NCI-H2196 treated with DMSO at 0.1 percent for 48 hours (cell line): ENCODE measurements around the gene EGFLAM.

Experiments
- DNase-seq: peaks from one replicate; lab custom pipeline; 2025; ENCODE audit not compliant: unreplicated experiment; lab: John Stamatoyannopoulos, UW

Gene EGFLAM

GRCh38 chr5:38467353-38468040, 209.1 kb downstream of the EGFLAM start:
- no peak for DNase-seq

- DNase-seq: no peak
Measured at GRCh38 chr5:38468202-38468673, 209.9 kb downstream of the EGFLAM start.

- DNase-seq: no peak
Measured at GRCh38 chr5:38468978-38469706, 210.8 kb downstream of the EGFLAM start.

GRCh38 chr5:38469707-38470267, 211.4 kb downstream of the EGFLAM start:
- no peak for DNase-seq

GRCh38 chr5:38471709-38472108, 213.3 kb downstream of the EGFLAM start:
- DNase-seq: no peak

GRCh38 chr5:38472541-38472940, 214.2 kb downstream of the EGFLAM start:
- DNase-seq: no peak

GRCh38 chr5:38473008-38473407, 214.6 kb downstream of the EGFLAM start:
- no peak for DNase-seq

GRCh38 chr5:38478166-38478565, 219.8 kb downstream of the EGFLAM start:
- no peak for DNase-seq

GRCh38 chr5:38478878-38479277, 220.5 kb downstream of the EGFLAM start:
- DNase-seq: no peak

- DNase-seq: no peak
Measured at GRCh38 chr5:38479315-38479904, 221.1 kb downstream of the EGFLAM start.

- no peak for DNase-seq
Measured at GRCh38 chr5:38483805-38484398, 225.5 kb downstream of the EGFLAM start.

- DNase-seq: no peak
Measured at GRCh38 chr5:38494175-38494574, 235.8 kb downstream of the EGFLAM start.

GRCh38 chr5:38494763-38495162, 236.4 kb downstream of the EGFLAM start:
- no peak for DNase-seq

GRCh38 chr5:38497946-38498345, 239.6 kb downstream of the EGFLAM start:
- DNase-seq: no peak

- DNase-seq: no peak
Measured at GRCh38 chr5:38500573-38501260, 242.4 kb downstream of the EGFLAM start.

- DNase-seq: no peak
Measured at GRCh38 chr5:38506302-38506701, 247.9 kb downstream of the EGFLAM start.

GRCh38 chr5:38509185-38509584, 250.8 kb downstream of the EGFLAM start:
- no peak for DNase-seq
